Measurements from ENCODE around the gene C2CD4D. TPM values are rescaled to one million over a fixed set of nuclear protein-coding genes. Genes with fewer than 3 reads are reported as not detected.

C2CD4D gene
- total RNA-seq, 1 experiment from 2014 or later: 0.94 TPM

GRCh38 chr1:151819227-151819835, 20.3 kb downstream of the C2CD4D start:
- peaks cover 7% of the 10 kb centered on the region for H3K4me1 Mint-ChIP-seq
- H3K27me3 Mint-ChIP-seq (ENCODE audit: low read depth): no peaks in the 10 kb centered on the region
- no peak overlapping the region for H3K27ac Mint-ChIP-seq
- ChIA-PET POLR2A (no interaction called here), CTCF (no interaction called here)
- H3K4me3 Mint-ChIP-seq: no peak overlapping the region
- no peak for ATAC-seq
- DNase-seq (ENCODE audit: low spot score): no peak
- TF ChIP-seq SOX15 (CRISPR knock-in tag; IDR thresholded peaks at IDR 0.05): no peak
- TF ChIP-seq CREB1 (CRISPR knock-in tag; IDR thresholded peaks at IDR 0.05): no peak
- TF ChIP-seq JAZF1 (CRISPR knock-in tag; IDR thresholded peaks at IDR 0.05): no peak
- no peak for TF ChIP-seq ZNF138 (CRISPR knock-in tag; conservative IDR thresholded peaks at IDR 0.05)
- no peak for TF ChIP-seq JUN (CRISPR knock-in tag; IDR thresholded peaks at IDR 0.05)
- TF ChIP-seq NR2C2 (CRISPR knock-in tag; IDR thresholded peaks at IDR 0.05): no peak
- TF ChIP-seq E2F4 (CRISPR knock-in tag; IDR thresholded peaks at IDR 0.05; ENCODE audit: borderline replicate concordance, low read depth): no peak
- TF ChIP-seq HMGXB4 (CRISPR knock-in tag; IDR thresholded peaks at IDR 0.05): no peak
- TF ChIP-seq FOXP4 (CRISPR knock-in tag; IDR thresholded peaks at IDR 0.05): no peak
- TF ChIP-seq CREM (CRISPR knock-in tag; IDR thresholded peaks at IDR 0.05): no peak
- TF ChIP-seq ARID4B (CRISPR knock-in tag; IDR thresholded peaks at IDR 0.05; ENCODE audit: borderline replicate concordance): no peak
- TF ChIP-seq ZNF232 (CRISPR knock-in tag; IDR thresholded peaks at IDR 0.05): no peak
- no peak for TF ChIP-seq KAT7 (CRISPR knock-in tag; IDR thresholded peaks at IDR 0.05; ENCODE audit: borderline replicate concordance)
- no peak for TF ChIP-seq ZNF416 (CRISPR knock-in tag; IDR thresholded peaks at IDR 0.05)
- no peak for TF ChIP-seq GABPB1 (CRISPR knock-in tag; IDR thresholded peaks at IDR 0.05)
- H3K36me3 Mint-ChIP-seq: no peaks in the 10 kb centered on the region
- H3K9me3 Mint-ChIP-seq: no peaks in the 10 kb centered on the region

GRCh38 chr1:151817353-151817730, 22.3 kb downstream of the C2CD4D start:
- ATAC-seq (no peak), DNase-seq (ENCODE audit: low spot score) (no peak)
- Mint-ChIP-seq H3K4me3 (no peak overlapping the region), H3K27ac (no peak overlapping the region), H3K9me3 (no peaks in the 10 kb centered on the region), H3K4me1 (peaks cover 3% of the 10 kb centered on the region; the same call in 1 of the 2 replicates), H3K36me3 (no peaks in the 10 kb centered on the region), H3K27me3 (ENCODE audit: low read depth) (no peaks in the 10 kb centered on the region)
- ChIA-PET CTCF (no interaction called here), POLR2A (interaction anchor here (0.6 kb wide), 1 partner anchor 399 kb away, joined by 3 read pairs; no protein-coding TSS in a partner anchor)
- TF ChIP-seq EMX1 (CRISPR knock-in tag; IDR thresholded peaks at IDR 0.05) (no peak), NFYB (CRISPR knock-in tag; conservative IDR thresholded peaks at IDR 0.05; ENCODE audit: low read depth) (no peak), NFATC4 (CRISPR knock-in tag; IDR thresholded peaks at IDR 0.05) (no peak), E2F1 (CRISPR knock-in tag; IDR thresholded peaks at IDR 0.05) (no peak), JAZF1 (CRISPR knock-in tag; IDR thresholded peaks at IDR 0.05) (no peak), AR (CRISPR knock-in tag; IDR thresholded peaks at IDR 0.05) (no peak)

Measured in WTC11 (cell line).